ENCODE results near the gene CMIP.

Gene CMIP

DNA sequence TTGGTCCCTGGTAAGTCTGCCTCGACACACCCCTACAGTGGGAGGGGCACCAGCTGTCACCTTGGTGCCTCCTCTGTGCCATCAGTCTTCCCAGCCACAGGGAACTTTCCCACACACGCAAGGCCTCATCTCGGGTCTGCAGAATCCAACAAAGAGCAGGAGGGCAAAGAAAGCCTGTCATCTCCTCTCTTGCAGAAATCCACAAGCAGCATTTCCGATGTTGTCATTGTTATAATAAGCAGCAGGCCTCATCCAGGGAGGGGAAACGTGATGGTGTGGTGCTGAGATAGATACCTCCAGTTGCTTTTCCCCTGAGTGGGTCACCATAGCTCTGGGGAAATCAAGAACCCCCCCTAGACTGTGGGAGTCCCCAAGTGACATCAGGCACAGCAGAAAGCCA lies 110.4 kb downstream of the CMIP start:
- DNase-seq, result peak; percentile 51

DNA sequence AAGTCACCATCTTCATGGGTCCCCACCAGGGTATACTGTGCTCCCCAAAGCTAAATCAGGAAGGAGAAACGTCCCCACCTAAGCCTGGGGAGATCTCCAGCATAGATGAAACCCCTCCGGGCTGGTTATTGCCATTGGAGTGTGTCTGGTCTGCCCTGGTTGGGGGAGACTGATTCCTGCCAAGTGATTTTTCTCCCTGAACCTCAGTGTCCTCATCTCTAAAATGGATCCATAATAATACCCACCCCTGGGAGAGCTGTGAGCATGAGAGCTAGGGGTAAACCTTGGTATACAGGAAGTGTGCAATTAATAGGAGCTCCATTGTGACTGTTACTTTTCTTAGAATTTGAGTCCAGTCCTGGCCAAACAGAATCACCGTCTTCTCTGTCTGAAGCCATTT lies 111.1 kb downstream of the CMIP start:
- no peak for DNase-seq

DNA sequence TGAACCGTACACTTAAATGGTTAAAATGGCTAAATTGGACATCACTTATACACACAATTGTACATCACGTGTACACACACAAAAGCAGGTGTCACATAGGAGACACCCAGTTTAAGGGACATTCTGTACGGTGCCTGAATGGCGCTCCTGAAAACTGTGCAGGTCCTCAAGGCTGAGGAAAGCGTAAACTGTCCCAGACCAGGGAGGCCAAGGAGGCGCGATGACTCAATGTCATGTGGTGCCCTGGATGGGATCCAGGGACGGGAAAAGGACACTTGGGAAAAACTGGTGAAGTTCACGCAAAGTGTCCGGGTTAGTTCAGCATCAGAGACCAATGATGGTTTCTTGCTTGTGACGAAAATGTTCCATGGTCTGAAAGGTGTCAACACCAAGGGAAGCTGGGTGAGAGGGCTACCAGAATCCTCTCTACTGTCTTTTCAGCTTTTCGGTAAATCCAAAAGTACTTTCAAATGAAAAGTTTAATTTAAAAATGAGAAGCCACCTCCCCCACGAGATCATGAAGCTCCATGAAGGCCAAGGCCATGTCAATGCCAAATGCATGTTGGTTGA lies 112.2 kb downstream of the CMIP start:
- DNase-seq, result no peak

DNA sequence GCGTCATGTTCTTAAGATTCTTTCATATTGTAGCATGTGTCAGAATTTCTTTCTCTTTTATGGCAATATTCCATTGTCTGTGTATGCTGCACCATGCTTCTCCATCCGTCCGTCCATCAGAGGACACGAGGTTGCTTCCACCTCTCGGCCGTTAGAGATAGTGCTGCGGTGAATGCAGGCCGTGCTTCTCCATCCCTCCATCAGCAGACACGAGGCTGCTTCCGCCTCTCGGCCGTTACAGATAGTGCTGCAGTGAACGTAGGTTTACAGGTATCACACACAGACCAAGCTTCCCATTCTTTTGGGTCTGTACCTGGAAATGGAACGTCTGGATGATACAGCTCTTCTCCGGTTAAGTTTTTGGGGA lies 113.5 kb downstream of the CMIP start:
- DNase-seq, result no peak

DNA sequence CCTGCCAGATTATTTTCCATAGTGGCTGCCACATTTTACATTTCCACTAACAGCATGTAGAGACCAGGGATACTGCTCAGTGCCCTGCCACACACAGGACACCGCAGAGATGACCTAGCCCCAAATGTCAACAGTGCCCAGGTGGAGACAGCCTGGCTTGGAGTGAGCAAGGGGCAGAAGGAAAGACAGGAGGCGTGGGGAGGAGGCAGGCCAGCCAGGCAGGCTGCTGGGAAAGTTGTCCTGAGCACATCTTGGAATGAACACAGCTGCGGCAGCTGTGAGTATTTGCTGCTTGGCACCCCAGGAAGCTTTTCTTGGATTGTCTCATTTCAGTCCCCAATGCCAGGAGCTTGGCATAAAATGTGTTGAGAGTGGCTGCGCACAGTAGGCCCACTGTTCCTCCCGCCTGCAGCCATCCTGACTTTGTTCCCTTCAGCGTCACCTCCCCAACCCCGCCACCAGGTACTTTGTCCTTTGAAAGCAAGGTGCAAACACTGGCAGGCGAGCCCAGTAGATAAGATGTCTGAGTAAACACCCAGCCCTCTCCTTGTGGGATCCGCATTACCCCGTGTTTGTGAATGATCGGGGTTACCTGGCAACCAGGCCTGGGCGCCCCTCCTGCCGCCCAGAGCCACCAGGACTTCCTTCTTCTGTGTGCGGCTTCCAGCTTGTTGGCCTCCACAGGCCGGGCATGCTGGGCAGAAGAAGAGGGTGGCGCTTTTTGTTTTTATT lies 114.0 kb downstream of the CMIP start:
- no peak for DNase-seq

DNA sequence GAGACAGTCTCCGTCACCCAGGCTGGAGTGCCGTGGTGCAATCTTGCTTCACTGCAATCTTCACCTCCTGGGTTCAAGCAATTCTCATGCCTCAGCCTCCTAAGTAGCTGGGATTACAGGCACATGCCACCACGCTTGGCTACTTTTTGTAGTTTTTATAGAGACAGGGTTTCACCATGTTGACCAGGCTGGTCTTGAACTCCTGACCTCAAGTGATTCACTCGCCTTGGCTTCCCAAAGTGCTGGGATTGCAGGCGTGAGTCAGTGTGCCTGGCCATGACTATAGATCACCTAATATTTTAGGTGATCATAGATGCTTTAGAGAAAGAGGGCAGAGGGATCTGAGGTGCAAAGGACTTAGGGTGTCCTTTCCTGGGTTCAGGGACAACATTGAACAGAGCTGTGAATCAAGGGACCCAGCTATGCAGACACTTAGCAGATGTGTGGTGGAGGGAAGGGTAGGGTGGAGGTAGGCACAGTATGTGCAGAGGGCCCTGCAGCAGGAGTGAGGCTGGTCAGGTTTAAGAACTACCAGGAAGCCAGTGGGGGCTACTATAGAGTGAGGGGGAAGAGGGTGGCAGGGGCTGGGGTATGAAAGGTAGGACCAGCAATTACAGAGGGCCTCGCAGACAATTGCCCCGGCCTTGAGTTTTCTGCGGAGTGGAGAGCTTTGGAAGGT lies 116.5 kb downstream of the CMIP start:
- no peak for DNase-seq

DNA sequence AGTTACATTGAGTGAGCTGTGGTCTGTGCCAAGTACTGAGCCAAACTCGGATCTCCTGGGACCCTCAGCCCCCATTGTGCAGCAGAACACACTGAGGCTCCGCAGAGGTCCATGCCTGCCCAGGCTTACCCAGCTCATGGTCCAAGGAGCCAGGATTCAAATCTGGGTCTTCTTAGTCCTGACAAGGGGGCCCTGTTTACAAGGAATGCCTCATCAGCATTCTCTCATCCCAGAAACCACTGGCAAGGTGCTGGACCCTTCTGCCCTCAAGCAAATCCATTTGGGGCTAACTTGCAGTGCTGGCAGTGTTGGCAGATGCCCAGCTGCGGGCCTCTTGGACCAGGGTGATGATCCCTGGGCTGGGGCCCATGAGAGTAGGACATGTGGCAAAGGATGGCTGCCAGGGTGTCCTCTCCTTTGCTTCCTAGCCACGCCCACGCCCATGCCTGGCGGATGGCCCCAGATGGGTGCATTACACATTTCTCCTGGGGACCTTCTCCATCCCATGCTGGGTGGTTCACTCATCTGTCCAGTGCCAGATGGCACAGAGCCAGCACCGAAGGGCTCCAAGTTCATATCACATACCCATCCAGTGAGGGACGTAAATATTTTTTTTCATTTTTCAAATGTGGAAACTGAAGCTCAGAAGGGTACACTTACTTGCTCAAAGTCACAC lies 117.7 kb downstream of the CMIP start:
- DNase-seq, result no peak

DNA sequence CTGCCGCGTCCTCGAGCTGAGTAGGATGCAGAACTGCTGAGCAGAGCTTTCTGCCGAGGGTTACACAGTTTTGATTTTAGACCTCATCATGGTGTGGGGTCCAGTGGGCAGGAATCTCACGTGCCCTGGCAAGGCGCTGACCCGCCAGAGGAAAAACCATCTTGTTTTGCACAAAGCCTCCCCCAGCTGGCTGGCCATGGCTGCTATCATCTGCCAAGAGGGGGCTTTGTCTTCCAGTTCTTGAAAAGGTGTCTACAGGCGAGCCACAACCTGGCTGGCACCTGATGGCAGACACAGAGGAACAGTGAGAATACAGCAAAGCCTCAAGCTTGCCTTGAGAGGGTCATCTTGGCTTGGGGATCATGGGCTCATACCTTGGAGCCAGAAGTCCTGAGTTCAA lies 118.3 kb downstream of the CMIP start:
- no peak for DNase-seq

DNA sequence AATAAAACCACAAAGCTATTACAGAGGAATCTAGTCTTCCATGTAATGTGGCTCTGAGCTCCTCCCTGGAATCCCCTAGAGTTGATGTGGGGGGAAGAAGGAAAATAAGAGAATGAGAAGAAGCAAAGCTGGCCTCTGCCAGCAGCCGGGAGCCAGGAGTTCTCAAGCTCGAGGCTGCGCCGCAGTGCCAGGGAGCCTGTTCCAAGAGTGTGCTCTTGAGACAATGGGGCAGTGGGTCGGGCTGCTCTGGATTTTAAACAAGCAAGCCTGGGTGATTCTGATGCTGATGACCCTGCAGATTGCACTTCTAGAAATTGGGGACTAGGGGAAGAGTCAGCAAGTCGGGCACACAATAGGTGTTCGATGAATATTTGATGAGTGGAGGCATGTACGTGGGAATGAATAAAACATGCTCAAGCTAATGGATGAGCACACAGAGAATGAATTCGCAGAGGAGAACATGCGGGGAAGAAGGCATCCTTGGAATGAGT lies 119.9 kb downstream of the CMIP start:
- DNase-seq, result no peak

DNA sequence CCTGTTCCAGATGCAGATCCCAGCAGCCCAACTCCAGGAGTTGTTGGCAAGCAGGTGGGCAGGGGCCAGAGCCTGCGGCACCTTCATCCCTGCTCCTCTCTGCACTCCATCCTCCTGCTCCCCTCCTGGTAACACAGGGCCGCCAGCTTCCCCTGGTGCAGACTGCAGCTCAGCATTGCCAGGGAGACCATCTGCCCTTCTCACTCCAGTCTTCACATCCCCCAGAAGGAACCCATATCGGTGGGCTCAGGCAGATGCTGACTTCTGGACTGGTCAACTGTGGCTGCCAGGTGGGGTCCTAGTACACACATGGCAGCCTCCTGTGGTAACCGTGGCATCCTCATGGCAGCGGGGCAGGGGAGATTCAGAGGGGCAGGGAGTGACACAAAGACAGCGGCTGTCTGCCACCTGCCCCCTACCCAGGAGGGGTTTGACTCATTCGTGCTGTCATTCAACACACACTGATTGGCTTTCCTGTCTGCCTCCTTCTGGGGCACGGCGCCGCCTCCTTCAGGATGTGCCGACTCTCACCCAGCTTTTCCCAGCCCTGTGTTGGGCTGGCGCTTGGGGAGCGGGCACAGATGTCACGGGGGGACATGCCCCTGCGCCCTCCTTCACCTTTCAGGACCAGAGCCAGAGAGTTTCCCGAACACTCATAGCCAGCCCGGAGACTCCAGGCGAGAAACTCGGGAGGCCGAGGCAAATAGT lies 120.9 kb downstream of the CMIP start:
- peak; percentile 24 for DNase-seq

DNA sequence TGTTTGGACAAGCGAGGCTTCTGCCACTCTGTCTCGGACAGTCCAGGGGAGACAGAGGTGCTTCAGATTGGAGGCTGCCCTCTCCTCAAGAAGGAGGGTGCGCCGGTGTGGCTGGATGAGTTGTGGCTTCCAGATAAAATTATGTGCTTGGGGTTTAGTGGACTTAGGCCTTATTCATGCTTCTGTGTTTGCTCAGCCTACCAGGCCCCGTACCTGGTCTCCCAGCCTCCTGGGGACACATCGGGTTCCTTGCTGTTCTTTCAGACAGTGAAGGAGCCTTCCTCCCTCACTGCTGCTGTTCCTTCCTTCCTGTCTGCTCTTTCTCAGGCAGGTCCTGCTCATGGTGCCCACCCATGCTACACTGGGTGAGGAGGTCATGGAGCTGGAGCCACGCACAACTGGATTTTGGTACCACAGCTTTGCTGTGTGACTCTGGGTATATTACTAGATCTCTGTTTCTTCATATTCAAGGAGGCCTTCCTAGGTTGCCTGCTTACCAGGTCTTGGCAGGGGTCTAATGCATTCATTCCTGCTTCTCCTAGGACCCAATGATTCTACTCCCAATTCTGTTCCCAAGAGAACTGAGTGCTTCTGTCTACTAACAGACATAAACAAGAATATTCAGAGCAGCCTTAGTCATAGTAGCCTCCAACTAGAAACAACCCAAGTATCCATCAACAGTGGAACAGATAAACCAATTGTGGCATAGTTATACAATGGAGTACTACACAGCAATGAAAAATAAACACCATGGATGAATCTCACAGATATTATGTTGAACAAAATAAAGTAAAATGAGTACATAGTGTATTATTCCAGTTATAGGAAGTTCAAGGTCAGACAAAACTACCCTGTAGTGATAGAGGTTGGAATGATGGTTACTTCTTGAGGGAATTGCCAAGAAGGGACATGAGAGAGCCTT lies 121.7 kb downstream of the CMIP start:
- no peak for DNase-seq

DNA sequence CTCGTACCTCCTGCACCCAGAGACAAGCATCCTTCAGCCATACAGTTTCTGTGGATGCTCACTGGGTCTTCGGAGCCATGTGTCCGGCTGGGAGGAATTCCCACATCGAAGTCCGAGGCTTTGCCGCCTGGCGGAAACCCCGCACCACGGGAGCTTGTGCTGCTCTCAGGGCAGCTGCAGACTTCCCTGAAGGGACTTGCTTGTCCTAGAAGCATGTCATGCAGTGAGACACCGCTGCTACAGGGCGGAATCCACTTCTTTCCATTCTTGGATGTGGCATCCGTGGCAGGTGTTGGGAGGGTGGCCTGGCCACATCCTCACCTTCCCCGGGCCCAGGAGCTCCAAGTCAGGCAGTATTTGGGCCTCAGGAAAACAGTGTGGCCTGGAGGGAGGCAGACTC lies 122.5 kb downstream of the CMIP start:
- DNase-seq, result no peak

DNA sequence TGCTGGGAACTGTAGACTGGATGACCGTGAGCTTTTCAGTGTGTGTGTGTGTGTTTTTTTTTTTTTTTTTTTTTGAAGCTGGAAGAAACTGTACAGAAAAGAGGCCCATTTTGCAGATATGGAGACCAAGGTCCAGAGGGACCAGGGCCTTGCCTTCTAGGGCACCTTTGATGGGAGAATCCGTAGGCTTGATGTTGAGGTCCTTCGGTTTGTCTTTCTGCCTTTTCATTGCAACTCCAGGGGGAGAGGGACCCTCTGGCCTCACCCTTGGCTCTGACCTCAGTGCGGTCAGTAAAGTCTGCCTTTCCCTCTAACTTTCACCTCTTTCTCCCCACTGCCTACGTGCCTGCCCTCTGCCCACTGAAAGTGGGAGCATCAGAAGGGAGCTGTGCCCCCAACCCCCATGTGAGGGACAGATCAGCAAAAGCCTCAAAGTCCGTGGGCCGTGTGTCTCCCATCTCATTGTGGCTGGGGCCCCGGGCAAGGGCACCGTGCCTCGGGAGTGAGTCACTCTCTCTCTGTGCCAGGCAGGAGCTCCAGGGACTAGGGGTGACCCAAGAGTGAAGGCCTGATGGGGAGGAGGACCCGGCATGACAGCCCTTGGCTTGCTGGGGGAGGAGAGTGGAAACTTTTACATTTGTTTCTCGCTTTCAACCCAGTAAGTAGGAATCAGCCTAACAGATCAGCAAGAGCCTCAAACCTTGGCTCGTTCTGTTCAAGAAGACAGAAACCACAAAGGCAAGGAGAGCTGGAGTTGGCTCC lies 123.6 kb downstream of the CMIP start:
- DNase-seq, result no peak

DNA sequence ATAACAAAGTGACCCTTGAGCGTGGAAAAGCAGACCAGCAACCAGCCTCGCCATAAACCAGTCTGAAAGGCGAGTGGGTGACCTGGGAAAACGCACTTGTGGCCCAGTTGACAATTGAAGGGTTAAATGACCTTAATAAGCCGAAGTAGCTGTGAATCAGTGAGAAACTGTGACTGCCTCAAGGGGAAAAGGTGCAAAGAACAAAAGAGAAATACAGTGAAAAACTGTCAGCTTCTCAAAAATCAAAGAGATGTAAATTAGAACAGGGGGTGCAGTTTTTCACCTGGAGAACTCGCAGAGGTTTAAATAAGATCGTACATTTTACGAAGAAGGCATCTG lies 124.1 kb downstream of the CMIP start:
- DNase-seq, result no peak

DNA sequence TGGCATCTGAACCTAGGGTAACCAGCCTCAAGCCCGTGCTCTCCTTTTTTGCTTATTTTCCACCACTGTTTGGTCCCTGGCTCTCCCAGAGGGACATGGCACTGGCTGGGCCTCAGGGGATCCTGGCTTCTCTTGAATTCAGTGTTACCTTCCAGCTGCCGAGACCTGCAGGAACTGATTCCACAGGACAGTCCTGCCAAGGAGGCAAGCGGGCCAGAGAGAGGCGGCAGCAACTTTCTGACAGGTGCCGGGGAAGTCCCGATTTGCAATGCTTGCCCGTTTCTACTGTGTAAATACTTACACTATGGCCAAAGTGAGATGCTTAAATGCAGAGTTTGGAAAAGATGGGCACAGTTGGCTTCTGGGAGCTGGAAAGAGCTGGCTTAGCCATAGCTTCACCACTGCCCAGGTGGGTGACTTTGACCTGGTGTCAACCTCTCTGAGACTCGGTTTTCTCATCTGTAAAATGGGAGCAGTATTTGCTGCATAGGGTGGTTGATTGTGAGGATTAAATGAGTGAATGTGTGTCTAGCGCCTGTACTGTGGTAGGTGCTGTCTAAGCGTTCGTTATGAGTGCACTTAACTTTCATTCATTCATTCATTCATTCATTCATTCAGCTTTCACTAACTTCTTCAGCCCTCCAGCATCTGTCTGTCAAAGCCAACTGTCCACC lies 124.9 kb downstream of the CMIP start:
- no peak for DNase-seq

DNA sequence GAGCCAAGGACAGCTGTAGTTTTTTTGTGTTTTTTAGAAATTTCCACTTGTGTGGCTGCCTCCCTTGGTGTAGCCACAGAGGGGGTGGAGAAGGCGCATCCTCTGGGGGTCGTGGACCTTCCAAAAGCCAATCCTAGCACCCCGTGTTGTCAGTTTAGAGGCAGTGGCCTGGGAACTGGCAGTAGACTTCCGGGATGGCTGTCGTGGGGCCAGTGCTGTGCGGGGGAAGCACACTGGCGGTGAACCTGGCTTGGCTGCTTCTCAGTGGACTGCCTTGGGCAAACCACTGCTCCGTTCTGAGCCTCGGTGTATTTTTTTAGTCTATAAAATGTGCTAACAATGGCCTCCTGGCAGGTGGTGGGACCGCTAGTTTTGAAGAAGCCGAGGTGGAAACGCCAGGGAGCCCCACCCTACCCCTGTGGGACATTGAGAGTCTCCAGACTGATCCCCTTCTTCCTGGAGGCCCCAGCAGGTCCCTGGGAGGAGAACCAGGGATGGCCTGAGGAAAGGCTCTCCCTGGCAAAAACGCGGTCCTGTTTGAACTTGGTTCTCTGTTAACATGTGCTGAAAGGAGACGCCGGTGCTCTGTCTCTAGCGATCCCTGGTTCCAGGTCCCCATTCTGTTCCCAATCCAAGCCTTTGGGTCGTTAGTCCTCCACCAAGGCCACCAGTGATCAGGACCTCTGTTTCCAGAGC lies 125.7 kb downstream of the CMIP start:
- no peak for DNase-seq

DNA sequence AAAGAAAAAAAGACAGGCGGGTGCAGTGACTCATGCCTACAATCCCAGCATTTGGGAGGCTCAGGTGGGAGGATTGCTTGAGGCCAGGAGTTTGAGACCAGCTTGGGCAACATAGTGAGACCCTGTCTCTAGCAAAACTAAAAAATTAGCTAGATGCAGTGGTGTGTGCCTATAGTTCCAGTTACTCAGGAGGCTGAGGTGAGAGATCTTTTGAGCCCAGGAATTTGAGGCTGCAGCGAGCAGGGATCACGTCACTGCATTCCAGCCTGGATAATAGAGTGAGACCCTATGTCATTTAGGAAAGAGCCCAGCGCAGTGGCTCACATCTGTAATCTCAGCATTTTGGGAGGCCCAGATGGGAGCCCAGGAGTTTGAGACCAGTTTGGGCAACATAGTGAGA lies 126.6 kb downstream of the CMIP start:
- no peak for DNase-seq

DNA sequence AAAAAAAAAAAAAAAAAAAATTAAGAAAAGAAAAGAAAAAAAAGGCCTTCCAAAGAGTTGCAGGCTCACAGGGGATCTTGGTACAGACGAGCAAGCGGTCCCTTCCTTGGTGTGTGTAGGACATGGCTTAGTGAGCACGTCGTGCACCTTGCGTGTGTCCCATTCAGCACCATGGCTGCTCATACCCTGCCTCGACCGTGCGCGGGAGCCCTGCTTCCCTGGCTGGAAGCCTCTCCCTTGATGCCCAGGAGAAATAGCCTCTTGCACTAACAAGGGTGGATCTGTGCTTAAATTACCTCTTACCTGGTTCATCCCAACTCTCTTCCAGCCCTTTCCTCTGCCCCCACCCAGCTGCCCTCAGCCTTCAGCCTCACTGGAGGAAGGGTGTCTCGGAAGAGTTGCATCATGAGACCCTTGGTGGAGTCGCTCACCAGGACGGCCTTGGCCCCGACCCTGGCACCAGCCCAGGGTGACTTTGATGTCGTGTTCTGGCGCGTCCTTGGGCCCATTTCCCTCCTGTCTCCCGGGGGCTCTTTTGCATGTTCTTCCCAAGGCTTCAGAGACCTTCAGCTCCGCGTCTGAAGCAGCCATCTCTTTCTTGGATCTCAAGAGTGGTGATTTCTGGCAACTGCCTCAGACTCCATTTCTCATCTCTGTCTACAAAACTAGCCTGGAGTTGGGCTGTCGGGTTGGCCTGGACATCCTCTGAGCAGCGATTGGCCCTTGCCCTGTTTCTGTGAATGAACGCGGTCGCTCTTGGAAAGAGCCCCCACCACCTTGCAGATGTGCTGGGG lies 127.2 kb downstream of the CMIP start:
- no peak for DNase-seq
